K562 (cell line): Measurements from ENCODE around the gene CCDC116. TPM values are rescaled to one million over a fixed set of nuclear protein-coding genes. Genes with fewer than 3 reads are reported as not detected.

ENCODE experiments used
- C11orf30 ChIP-seq: fragments of 450-650 bp; IDR thresholded peaks from 2 replicates; pipeline ENCODE4 v1.6.1; 2016; ENCODE audit warnings: low read depth, mild to moderate bottlenecking
- DIDO1 ChIP-seq: fragments of 450-650 bp; IDR thresholded peaks from 2 replicates; pipeline ENCODE4 v1.6.1; 2016; ENCODE audit warnings: low read depth, missing biosample characterization, missing genetic modification characterization
- GABPA ChIP-seq: fragments of 200-800 bp; sonication (Bioruptor generic); conservative IDR thresholded peaks from 2 replicates; pipeline ENCODE4 v1.6.1; 2016; ENCODE audit warnings: low read depth, missing genetic modification characterization, missing compliant biosample characterization
- KAT2B ChIP-seq: IDR thresholded peaks from one replicate; pipeline ENCODE4 v1.6.1; 2012; ENCODE audit warnings: low read depth, mild to moderate bottlenecking, control low read depth, inconsistent platforms, low read length, moderate library complexity
- KDM1A ChIP-seq, 2 experiments: fragments of 450-650 bp; IDR thresholded peaks; 2 replicates each; pipeline ENCODE4 v1.6.1; 2016; ENCODE audit warnings: mild to moderate bottlenecking in 2 of 2
- KDM5B ChIP-seq: fragments of 200-600 bp; sonication (generic); IDR thresholded peaks from 2 replicates; pipeline ENCODE4 v1.6.1; 2012; ENCODE audit warnings: low read depth, mild to moderate bottlenecking, moderate library complexity, low read length, control low read depth, inconsistent platforms; ENCODE audit not compliant: insufficient replicate concordance
- KHSRP ChIP-seq: fragments of 450-650 bp; IDR thresholded peaks from 2 replicates; pipeline ENCODE4 v1.6.1; 2017
- MYBL2 ChIP-seq, 2 experiments: fragments of 450-650 bp in 1 of 2; sonication (generic) in 1 of 2; formaldehyde crosslinking in 1 of 2; IDR thresholded peaks; 2 replicates each; pipeline versions ENCODE4 v1.6.1 to v1.8.1; 2017 to 2022; ENCODE audit warnings: borderline replicate concordance in 1 of 2, inconsistent platforms in 1 of 2, low read depth in 1 of 2, mild to moderate bottlenecking in 1 of 2, missing genetic modification reagents in 1 of 2, moderate library complexity in 1 of 2
- NFXL1 ChIP-seq: fragments of 450-650 bp; formaldehyde crosslinking; IDR thresholded peaks from 2 replicates; pipeline ENCODE4 v1.4.0; 2021; ENCODE audit warnings: mild to moderate bottlenecking
- POLR3A ChIP-seq: IDR thresholded peaks from 2 replicates; pipeline ENCODE4 v1.6.1; 2011; ENCODE audit warnings: borderline replicate concordance, mild to moderate bottlenecking, moderate library complexity; ENCODE audit not compliant: insufficient read length, insufficient read depth; ENCODE audit errors: extremely low read depth
- RAD51 ChIP-seq: fragments of 450-650 bp; IDR thresholded peaks from 2 replicates; pipeline ENCODE4 v1.7.1; 2016; ENCODE audit warnings: low read depth, mild to moderate bottlenecking, borderline replicate concordance
- XRCC4 ChIP-seq: IDR thresholded peaks from one replicate; pipeline ENCODE4 v1.6.1; 2011; ENCODE audit not compliant: insufficient read depth, insufficient read length; ENCODE audit errors: extremely low read depth
- XRCC5 ChIP-seq: fragments of 200-400 bp; formaldehyde crosslinking; IDR thresholded peaks from 2 replicates; pipeline ENCODE4 v1.6.1; 2017; ENCODE audit warnings: low read depth, mild to moderate bottlenecking, low read length
- ZFP1 ChIP-seq: fragments of 450-650 bp; formaldehyde crosslinking; IDR thresholded peaks from 2 replicates; pipeline ENCODE4 v1.4.0; 2020; ENCODE audit warnings: mild to moderate bottlenecking, mixed read lengths
- ZFPM2 ChIP-seq: fragments of 250-450 bp; sonication (Bioruptor Pico); IDR thresholded peaks from 2 replicates; pipeline ENCODE4 v1.5.1; 2022; ENCODE audit warnings: mild to moderate bottlenecking
- ZNF133 ChIP-seq: fragments of 250-450 bp; sonication (Bioruptor Pico); IDR thresholded peaks from 2 replicates; pipeline ENCODE4 v1.4.0; 2020; ENCODE audit warnings: mild to moderate bottlenecking
- ZNF253 ChIP-seq: fragments of 250-450 bp; sonication (Bioruptor Pico); conservative IDR thresholded peaks from 2 replicates; pipeline ENCODE4 v1.6.1; 2021; ENCODE audit warnings: mild to moderate bottlenecking
- ZNF408 ChIP-seq: fragments of 250-450 bp; sonication (Bioruptor Pico); IDR thresholded peaks from 2 replicates; pipeline ENCODE4 v1.4.0; 2020; ENCODE audit warnings: low read depth, mild to moderate bottlenecking, moderate library complexity
- ZNF830 ChIP-seq: fragments of 250-450 bp; sonication (Bioruptor Pico); IDR thresholded peaks from 2 replicates; pipeline ENCODE4 v1.5.0; 2021; ENCODE audit warnings: mild to moderate bottlenecking
- polyA plus RNA-seq, 8 experiments: library from polyadenylated mRNA; depleted of rRNA in 4 of 8; stranded (reverse) in 5 of 8; unstranded in 3 of 8; fragments of >200 nt; fragmentation: Nextera tagmentation in 2 of 8; fragmentation: Illumina TruSeq in 1 of 8; extraction: Ambion mirVana in 2 of 8; extraction: Trizol in 1 of 8; gene quantifications; 2 replicates each; pipeline versions ENCODE4 v1.2.1 to v1.2.3, GENCODE V29; 2011 to 2014; ENCODE audit warnings: inconsistent platforms in 1 of 8, missing spikeins in 1 of 8
- total RNA-seq, 7 experiments: library from RNA; depleted of rRNA in 6 of 7; stranded (reverse); fragments of >200 nt in 6 of 7; fragmentation: Illumina TruSeq in 2 of 7; extraction: Trizol in 2 of 7; gene quantifications; 2 replicates each; pipeline versions ENCODE4 v1.2.1 to v1.2.3, GENCODE V29; 2011 to 2021; ENCODE audit warnings: low replicate concordance in 1 of 7
- TF ChIP-seq, protein P1 (sequence below): fragments of 450-650 bp; IDR thresholded peaks from 2 replicates; pipeline ENCODE4 v1.6.1; 2016; ENCODE audit warnings: antibody characterized with exemption
- TF ChIP-seq, protein P2 (sequence below): sonication (generic); formaldehyde crosslinking; IDR thresholded peaks from 2 replicates; pipeline ENCODE4 v1.8.0; 2023; ENCODE audit warnings: mild to moderate bottlenecking, missing genetic modification reagents
- TF ChIP-seq, protein P3 (sequence below): fragments of 250-450 bp; sonication (Bioruptor Pico); IDR thresholded peaks from 2 replicates; pipeline ENCODE4 v1.5.1; 2021; ENCODE audit warnings: mild to moderate bottlenecking
- TF ChIP-seq, protein P4 (sequence below), 2 experiments: IDR thresholded peaks; 2 replicates each; pipeline ENCODE4 v1.6.1; 2012; ENCODE audit warnings: improper control_type of control experiment in 2 of 2, low read depth in 2 of 2, low read length in 2 of 2, borderline replicate concordance in 1 of 2

The CCDC116 gene
- total and polyA plus RNA-seq, 9 of the 15 experiments (the other 6 are each of a cell fraction or from before 2014, with no cell fraction given): 1.6 to 11.3 (median 4.7) TPM

DNA sequence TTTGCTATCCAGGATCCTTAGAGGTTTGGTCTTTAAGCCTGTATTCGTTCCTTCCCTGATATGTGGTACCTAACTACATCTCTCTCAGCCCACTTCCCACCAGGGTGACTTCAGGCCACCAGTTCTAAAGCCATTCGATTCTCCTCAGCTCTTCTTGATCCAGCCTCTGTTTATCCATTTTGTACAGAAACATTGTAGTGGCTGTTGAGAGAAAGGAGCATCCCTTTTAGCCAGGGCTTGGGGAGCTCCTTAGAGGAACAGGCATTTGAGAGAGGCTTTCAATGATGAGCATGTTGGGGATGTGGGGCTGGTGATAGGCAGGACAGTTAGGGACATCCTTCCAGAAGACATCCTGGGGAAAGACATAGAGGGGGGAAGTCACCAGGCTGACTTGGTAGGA is 47.2 kb upstream of the CCDC116 start (continued):
- TF ChIP-seq KHSRP: no peak
- no peak for TF ChIP-seq POLR3A
- TF ChIP-seq, protein P1, sequence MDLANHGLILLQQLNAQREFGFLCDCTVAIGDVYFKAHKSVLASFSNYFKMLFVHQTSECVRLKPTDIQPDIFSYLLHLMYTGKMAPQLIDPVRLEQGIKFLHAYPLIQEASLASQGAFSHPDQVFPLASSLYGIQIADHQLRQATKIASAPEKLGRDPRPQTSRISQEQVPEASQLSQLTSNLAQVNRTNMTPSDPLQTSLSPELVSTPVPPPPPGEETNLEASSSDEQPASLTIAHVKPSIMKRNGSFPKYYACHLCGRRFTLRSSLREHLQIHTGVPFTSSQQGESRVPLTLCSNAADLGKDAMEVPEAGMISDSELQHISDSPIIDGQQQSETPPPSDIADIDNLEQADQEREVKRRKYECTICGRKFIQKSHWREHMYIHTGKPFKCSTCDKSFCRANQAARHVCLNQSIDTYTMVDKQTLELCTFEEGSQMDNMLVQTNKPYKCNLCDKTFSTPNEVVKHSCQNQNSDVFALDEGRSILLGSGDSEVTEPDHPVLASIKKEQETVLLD: no peak
- no peak for TF ChIP-seq ZNF830
- TF ChIP-seq, protein P2, sequence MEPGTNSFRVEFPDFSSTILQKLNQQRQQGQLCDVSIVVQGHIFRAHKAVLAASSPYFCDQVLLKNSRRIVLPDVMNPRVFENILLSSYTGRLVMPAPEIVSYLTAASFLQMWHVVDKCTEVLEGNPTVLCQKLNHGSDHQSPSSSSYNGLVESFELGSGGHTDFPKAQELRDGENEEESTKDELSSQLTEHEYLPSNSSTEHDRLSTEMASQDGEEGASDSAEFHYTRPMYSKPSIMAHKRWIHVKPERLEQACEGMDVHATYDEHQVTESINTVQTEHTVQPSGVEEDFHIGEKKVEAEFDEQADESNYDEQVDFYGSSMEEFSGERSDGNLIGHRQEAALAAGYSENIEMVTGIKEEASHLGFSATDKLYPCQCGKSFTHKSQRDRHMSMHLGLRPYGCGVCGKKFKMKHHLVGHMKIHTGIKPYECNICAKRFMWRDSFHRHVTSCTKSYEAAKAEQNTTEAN (CRISPR knock-in tag): no peak
- TF ChIP-seq KDM1A (IDR thresholded peaks at IDR 0.05): no peak
- TF ChIP-seq, protein P3, sequence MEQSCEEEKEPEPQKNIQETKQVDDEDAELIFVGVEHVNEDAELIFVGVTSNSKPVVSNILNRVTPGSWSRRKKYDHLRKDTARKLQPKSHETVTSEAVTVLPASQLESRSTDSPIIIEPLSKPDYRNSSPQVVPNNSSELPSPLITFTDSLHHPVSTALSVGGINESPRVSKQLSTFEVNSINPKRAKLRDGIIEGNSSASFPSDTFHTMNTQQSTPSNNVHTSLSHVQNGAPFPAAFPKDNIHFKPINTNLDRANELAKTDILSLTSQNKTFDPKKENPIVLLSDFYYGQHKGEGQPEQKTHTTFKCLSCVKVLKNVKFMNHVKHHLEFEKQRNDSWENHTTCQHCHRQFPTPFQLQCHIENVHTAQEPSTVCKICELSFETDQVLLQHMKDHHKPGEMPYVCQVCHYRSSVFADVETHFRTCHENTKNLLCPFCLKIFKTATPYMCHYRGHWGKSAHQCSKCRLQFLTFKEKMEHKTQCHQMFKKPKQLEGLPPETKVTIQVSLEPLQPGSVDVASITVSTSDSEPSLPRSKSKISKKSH (CRISPR knock-in tag): no peak
- no peak for TF ChIP-seq DIDO1
- no peak for TF ChIP-seq NFXL1 (CRISPR knock-in tag)
- no peak for TF ChIP-seq ZFPM2 (CRISPR knock-in tag)
- TF ChIP-seq ZFP1 (CRISPR knock-in tag): no peak
- TF ChIP-seq ZNF133 (CRISPR knock-in tag): peak; percentile 3; the same call in 1 of the 2 replicates
- no peak for TF ChIP-seq ZNF253 (CRISPR knock-in tag)
- peak; percentile 54 for TF ChIP-seq KDM5B
- no peak for TF ChIP-seq ZNF408
- TF ChIP-seq, protein P4, sequence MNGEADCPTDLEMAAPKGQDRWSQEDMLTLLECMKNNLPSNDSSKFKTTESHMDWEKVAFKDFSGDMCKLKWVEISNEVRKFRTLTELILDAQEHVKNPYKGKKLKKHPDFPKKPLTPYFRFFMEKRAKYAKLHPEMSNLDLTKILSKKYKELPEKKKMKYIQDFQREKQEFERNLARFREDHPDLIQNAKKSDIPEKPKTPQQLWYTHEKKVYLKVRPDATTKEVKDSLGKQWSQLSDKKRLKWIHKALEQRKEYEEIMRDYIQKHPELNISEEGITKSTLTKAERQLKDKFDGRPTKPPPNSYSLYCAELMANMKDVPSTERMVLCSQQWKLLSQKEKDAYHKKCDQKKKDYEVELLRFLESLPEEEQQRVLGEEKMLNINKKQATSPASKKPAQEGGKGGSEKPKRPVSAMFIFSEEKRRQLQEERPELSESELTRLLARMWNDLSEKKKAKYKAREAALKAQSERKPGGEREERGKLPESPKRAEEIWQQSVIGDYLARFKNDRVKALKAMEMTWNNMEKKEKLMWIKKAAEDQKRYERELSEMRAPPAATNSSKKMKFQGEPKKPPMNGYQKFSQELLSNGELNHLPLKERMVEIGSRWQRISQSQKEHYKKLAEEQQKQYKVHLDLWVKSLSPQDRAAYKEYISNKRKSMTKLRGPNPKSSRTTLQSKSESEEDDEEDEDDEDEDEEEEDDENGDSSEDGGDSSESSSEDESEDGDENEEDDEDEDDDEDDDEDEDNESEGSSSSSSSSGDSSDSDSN (IDR thresholded peaks at IDR 0.05; ENCODE audit: borderline replicate concordance in 1 of 2, low read depth in 2 of 2, low read length in 2 of 2): 0 out of 4 replicates have a peak, but pooled peaks of 1 of the 2 experiments have one; percentile 44
- TF ChIP-seq GABPA: no peak
- 0 out of 2 replicates have a peak, but pooled peaks have one; percentile 26 for TF ChIP-seq XRCC5
- no peak for TF ChIP-seq KAT2B
- TF ChIP-seq C11orf30: no peak
- TF ChIP-seq RAD51: no peak
- TF ChIP-seq XRCC4: no peak
- TF ChIP-seq MYBL2 (IDR thresholded peaks at IDR 0.05; ENCODE audit: low read depth): no peak
- TF ChIP-seq MYBL2 (CRISPR knock-in tag; IDR thresholded peaks at IDR 0.05; ENCODE audit: borderline replicate concordance): no peak
